Activated CD4-positive, alpha-beta T cell treated with anti-CD3 and anti-CD28 coated beads, Interleukin-10, Interleukin-2, amounts not matched to agents 100 ng/mL and 50 ng/mL, durations not matched to agents 16 hours and 8 hours (primary cell): ENCODE results near the gene ESPN.
A peak's percentile ranks its signal among the peaks of the same experiment; 100 is the strongest.
"Not testable (repeated sequence)": the region's sequence is repeated elsewhere in the genome, so short reads cannot be mapped to it uniquely, and the experiment has no call there.

Experiments used
- DNase-seq: peaks from one replicate; pipeline ENCODE4 v3.0.0-alpha.2; 2020

Gene ESPN

DNA sequence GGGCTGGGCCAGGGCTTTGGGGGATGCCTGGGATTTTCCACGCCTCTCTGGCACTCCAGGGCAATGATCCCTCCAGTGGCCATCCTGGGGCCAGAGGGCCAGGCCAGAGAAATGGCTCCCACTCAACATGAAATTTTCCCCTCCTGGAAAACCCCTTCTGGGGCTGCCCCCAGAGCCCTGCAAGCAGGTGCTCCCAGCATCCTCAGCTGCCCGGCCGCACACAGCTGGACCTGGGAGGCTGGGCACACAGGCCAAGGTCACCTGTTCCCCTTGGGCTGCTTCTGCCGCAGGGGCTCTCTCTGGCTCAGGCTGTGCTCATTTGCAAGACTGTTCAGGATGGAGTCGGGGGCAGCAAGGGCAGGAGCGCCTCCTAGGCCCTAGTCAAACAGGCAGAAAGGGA is 3.9 kb downstream of the ESPN start:
- DNase-seq = not testable (repeated sequence)

DNA sequence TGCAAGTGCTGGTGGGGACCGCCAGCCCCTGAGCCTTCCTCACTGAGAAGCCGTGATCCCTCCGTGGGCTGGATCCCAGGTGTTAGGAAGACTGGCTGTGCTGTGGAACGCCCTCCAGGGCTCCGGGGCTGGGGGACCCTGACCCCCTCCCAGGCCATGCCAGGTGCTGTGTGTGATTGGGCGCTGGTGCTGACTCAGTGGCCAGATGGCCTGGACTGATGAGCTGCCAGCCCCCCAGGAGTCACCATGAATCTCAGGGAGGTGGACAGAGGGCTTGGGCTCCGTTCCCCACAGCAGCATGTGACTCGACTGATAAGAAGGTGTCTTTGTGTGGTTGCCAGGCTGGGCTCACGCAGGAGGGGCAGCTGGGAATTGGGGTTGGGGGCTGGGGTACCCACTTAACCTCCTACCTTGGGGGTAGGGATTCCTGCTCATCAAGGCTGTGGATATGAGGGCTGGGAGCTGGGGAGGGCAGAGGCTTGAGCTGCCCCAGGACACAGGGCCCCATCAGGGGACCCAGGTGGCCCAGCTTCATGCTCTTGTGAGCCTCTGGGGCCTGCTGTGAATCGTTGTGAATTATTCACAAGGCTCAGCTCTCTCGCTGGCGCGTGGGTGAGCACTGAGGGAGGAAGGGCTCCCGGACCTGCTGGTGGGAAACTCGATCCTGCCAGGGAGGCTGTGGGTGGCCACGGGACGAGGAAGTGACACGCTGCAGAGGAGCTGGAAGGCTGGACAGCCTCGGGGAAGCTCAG is 5.3 kb downstream of the ESPN start:
- DNase-seq = not testable (repeated sequence)

DNA sequence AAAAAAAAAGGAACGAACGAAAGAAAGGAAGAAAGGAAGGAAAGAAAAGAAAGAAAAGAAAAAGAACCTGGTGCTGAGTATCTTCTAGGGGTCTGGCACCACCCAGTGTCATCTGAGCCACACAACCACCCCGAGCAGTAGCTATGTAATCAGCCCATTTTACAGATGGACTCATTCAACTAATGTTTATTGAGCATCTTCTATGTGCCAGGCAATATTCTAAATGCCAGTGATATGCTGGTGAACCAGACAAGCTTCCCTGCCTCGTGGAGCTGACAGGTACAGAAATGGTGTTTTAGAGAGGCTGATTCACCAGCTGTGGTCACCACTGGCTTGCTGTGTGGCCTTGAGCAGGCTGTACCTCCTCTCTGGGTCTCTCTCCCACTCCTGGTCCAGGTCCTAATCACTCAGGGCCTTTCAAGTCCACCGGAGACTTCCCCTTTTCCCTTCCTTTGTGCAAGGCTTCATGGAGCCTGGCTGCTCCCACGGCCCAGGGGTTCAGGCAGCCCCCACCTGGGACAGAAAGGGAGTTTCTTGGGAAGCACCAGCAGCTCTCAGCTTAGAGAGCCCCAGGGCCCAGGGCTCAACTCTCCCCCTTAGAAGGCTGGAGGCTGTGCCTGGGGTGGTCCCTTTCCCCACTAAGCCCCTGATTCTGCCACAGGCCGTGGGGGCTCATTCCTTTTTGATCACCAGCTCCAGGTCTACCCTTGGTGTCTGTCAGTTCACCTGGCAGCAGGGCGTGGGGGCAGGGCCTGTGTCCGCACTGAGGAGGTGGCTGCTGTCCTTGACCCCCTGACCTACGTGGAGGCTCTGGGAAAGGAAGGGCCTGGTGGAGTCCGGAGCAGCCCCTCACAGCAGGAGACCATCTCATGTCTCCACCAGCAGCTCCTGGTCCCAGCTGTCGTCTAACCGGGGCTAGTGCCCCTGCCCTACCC is 7.3 kb downstream of the ESPN start:
- DNase-seq = not testable (repeated sequence)

DNA sequence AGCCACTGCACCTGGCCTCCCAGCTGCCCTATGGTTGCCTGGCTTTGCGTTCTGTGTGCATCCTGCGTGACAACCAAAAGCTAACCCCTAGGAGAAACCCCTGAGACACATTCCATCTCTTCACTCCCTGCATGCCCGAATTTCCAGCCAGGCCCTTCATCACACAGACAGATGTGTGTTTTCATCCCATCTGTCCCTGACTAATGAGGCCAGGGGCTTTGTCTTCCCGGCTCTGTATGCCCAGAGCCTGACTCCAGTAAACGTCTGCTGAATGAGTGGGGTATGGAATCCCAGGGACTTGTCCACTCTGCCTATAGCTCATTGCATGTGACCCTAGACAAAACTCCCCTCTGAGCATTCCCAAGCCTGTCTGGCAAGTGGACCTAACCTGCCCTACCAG is 9.6 kb downstream of the ESPN start:
- no peak for DNase-seq

- DNase-seq = no peak
These were observed 10.6 kb downstream of the ESPN start for GRCh38 chr1:6435129-6435528.

DNA sequence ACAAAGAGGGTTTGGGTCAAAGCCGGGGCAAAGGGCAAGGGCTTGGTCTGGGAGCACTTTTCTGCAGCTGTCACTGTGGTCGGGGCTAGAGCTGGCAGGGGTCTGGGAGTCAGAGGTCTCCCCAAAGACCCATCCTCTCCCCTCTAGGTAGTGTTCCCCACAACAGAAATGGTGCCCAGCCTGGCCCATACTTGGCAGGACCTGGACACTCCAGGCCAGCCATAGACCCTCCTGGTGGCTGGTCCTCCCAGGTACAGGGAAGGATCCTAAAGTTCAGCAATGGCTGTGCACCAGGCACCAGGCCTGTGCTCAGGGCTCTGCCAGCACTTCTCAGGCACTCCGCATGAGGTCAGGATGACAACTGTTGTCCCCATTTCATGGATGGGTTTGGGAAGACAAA is 11.0 kb downstream of the ESPN start:
- DNase-seq = no peak

DNA sequence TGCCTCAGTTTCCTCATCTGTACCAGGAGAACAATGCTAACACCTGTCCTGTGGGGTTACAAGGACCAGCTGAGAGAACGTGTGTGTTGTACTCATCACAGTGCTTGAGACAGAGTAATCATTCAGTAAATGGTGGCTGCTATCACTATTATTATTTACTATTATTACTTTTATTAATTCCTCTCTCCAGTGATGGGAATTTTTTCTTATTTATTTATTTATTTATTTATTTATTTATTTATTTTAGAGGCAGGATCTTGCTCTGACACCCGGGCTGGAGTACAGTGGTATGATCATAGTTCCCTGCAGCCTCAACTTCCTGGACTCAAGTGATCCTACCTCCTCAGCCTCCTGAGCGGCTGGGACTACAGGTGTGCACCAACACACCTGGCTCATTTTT is 11.7 kb downstream of the ESPN start:
- not testable (repeated sequence) for DNase-seq

DNA sequence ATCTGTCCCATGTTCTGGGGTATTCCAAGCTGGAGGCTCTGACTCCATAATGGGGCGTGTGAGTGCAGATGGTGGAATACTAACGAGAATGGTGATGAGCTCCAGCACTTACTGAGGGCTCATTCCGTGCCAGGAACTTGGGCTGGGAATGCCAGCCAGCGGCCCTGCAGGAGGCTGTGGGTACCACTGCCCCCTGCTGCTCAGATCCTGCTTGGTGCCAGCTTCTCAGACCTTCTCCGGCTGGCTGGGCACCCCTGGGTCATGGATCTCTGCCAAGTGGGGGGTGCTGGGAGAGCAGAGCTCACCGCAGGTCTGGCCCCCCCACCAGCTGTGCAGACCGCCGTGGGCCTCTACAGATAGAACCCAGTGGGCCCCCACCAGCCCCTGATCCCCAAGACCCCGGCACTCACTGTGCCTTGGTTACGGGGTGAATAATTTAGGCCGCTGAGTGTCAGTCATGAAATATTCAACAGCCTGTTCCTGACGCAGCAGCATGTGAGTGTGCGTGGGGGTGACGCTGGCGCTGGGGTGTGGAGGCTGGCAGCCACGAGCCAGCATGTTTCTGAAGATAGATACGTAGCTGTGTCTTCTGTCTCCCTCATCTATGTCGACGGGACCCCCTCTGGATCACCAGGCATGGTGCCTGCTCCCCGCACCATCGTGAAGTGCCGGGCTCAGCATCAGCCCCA is 12.6 kb downstream of the ESPN start:
- not testable (repeated sequence) for DNase-seq

GRCh38 chr1:6438047-6438525 is 13.5 kb downstream of the ESPN start:
- DNase-seq = peak; percentile 79

DNA sequence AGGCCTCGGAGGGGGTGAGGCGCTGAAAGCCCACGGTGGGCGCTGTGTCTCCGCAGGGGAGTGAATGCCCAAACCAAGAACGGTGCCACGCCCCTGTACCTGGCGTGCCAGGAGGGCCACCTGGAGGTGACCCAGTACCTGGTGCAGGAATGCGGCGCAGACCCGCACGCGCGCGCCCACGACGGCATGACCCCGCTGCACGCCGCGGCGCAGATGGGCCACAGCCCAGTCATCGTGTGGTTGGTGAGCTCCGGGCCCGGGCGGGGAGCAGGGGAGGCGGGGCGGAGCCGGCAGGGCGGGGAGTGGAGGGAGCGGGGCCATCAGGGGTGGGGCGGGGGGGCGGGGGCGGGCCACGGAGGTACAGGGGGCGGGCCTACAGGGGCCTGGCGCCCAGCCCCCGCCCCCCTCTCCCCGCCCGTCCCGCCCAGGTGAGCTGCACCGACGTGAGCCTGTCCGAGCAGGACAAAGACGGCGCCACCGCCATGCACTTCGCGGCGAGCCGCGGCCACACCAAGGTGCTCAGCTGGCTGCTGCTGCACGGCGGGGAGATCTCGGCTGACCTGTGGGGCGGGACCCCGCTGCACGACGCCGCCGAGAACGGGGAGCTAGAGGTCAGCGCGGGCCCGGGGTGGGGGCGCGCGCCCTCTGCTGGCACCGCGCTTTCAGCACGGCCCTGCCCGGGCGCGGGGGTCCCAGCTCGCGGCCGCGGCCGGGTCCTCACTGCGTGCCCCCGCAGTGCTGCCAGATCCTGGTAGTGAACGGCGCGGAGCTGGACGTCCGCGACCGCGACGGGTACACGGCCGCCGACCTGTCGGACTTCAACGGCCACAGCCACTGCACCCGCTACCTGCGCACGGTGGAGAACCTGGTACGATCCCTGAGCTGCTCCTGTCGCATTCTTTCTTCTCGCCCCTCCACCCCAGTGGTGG is 15.9 kb downstream of the ESPN start:
- DNase-seq = peak; percentile 79

DNA sequence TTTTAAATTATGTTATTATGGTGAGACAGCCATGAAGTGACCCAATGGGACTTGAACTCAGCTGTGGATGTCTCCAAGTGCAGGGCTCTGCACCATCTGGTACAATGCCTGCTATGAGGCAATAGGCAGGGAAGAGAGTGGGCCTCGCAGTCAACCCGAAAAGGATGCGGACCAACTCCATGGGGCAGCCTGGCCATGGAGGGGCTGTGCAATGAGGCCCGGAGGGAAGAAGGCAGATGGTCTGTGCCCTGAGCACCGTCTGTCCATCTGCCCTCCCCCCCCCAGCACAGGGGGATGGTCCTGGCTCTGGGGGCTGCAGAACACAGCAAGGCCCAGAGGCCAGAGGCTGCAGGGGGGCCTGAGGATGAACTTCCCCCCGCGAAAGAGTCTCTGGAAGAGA is 17.0 kb downstream of the ESPN start:
- no peak for DNase-seq

- DNase-seq = no peak
These were observed 19.0 kb downstream of the ESPN start for GRCh38 chr1:6443339-6444115.

- no peak for DNase-seq
These were observed 19.8 kb downstream of the ESPN start for GRCh38 chr1:6444377-6444776.

DNA sequence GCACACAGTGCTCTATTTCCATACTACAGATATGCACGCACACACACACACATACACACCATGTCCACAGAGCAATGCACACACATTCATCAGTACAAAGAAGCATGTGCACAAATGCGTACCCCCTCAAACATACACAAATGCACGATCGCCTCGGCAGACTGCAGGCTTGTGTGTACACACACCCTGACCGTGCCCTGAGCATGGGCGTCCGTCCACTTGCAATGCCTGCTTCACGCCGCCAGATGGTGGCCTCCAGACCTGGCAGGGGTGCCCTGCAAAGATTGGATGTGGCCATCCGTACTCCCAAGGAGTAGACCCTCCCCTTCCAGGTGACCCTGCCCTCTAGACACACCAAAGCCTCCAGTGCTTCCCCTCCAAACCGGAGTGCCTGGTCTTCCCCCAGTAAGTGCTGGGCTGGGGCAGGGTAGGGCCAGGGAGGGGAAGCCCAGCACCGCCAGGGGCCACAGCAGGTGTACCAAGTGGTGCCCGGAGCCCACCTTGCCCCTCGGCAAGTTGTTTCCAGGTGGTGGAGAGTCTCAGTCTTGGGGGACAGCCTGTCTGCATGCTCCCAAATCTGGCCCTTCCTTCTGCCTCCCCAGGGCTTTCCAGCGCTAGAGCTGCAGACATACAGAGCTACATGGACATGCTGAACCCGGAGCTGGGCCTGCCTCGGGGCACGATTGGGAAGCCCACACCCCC is 20.6 kb downstream of the ESPN start:
- peak; percentile 43 for DNase-seq

- DNase-seq = not testable (repeated sequence)
These were observed 21.4 kb downstream of the ESPN start for GRCh38 chr1:6445929-6446328.

DNA sequence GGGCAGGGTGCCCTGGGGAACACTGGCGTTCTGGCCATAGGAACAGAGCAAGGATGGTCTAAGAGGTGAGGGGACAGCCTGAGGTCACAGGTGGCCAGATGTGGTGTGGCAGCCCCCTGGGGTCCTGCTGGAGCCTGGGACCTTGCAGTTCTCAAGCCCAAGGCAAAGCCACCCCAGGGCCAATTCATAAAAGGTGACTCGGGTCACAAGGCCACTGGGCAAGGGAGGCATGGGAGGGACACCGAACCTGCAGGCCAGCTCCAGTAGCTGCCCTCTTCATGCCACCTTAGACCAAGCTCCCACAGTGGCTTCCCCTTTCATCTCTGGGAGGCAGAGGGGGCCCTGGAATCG is 22.1 kb downstream of the ESPN start:
- no peak for DNase-seq

DNA sequence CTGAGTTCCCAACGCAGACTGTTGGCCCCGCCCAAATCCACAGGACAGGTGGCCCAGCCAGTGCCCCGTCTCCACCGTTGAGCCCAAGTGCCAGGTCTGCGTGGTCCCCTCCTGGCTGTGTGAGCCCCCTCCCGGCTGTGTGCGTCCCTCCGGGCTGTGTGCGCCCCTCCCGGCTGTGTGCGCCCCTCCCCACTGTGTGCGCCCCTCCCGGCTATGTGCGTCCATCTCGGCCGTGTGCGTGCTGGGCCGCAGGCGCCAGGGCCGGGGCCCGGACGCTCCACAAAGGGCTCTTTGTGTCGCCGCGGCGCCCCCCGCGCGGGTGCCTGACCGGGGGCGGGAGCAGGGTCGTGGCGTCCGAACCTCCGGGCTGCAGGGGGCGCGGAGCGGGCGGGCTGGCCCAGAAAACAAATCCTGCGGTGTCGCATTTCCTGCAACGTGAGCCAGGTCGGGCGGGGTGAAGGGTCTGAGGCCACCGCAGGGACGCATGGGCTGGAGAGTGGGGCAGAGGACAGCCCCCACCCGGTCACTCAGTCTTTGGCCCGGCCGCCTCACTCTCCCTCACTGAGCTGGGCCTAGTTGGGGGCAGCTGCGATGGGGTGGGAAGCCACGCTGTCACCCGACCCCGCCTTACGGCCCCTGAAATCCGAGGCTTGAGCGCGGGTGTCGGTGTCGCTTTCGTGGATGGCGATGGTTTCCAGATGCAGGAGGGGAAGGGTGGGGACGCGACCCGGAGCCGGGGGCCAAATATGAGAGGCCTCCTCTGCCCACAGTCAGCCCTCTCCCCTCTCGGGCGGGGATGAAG is 22.6 kb downstream of the ESPN start:
- DNase-seq = no peak

DNA sequence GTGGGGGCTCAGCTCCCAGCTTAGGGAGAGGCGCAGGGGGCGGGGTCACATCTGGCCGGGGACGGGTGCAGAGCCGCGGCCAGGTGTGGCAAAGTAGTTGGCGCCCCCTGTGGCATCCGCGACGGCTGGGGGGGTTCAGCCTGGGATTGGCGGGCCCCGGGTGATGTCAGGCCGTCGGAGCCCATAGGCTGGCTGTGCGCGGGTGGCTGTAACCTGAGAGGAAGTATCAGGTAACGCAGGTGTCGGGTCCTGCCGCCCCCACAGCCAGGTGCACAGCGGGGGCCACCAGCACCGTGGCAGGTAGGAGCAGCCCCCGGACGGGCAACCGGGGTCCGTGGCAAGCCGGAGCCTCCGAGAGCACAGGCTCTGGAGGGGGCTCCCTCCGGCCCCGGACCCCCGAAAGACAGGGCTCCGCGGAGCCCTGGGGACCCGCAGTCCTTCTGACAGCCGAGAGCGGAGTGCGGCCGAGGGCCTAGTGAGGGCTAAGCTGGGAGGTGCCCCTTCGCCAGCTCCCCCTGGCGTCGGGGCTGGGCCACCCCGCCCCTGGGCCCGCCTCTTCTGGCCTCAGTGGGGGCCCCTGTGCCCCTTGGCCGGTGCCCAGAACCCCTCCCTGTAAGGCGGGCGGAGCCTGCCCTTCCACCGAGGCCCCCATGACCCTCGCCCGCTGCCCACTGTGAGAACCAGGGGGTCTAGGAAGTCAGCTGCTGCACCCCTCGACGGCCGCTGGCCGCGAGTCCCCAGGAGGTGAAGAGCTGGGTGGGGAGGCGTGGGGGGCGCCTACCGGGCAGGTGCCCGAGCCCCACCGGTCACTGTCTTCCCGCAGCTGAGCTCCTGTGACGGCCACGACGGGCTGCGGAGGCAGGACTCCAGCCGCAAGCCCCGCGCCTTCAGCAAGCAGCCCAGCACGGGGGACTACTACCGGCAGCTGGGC is 23.5 kb downstream of the ESPN start:
- no peak for DNase-seq
